GM10248 (cell line): ENCODE measurements around the gene DUSP2.

Experiments
- CTCF ChIA-PET: fragments of 300-600 bp; sonication (Branson Sonifier 250); formaldehyde crosslinking; extraction: SDS; loops from one replicate; lab custom pipeline; 2021; ENCODE audit warnings: antibody characterized with exemption; lab: Yijun Ruan, JAX
- POLR2A ChIA-PET: fragments of 350-650 bp; sonication (Branson Sonifier 250); formaldehyde crosslinking; extraction: SDS; loops from one replicate; lab custom pipeline; 2020; ENCODE audit warnings: antibody characterized with exemption; lab: Yijun Ruan, JAX
- DNase-seq: peaks from one replicate; pipeline ENCODE4 v3.0.0; 2012; ENCODE audit errors: extremely low spot score
- CTCF ChIP-seq: IDR thresholded peaks from 2 replicates; pipeline ENCODE4 v1.5.1; 2012; ENCODE audit warnings: mild to moderate bottlenecking, low read depth; ENCODE audit errors: extremely low read depth, missing control alignments, control extremely low read depth

The DUSP2 gene

GRCh38 chr2:96121414-96121813 lies 23.8 kb downstream of the DUSP2 start:
- ChIA-PET POLR2A (no interaction called here), CTCF (interaction anchor here (2.2 kb wide), 1 partner anchor 20 kb away, joined by 8 read pairs; no protein-coding TSS in a partner anchor)
- DNase-seq, result no peak
- no peak for TF ChIP-seq CTCF

GRCh38 chr2:96120991-96121390 lies 24.2 kb downstream of the DUSP2 start:
- CTCF ChIA-PET, result interaction anchor here (1.3 to 2.2 kb wide), 3 partner anchors 10 to 21 kb away, joined by 4 to 8 read pairs (median 4); no protein-coding TSS in a partner anchor
- POLR2A ChIA-PET, result no interaction called here

GRCh38 chr2:96120091-96120720 lies 25.0 kb downstream of the DUSP2 start:
- ChIA-PET POLR2A (no interaction called here), CTCF (interaction anchor here (1.3 to 4.6 kb wide), 4 partner anchors 10 to 54 kb away, joined by 4 to 39 read pairs (median 6); no protein-coding TSS in a partner anchor)
- no peak for TF ChIP-seq CTCF
- DNase-seq, result peak; percentile 52

More at GRCh38 chr2:96120991-96121390, 24.2 kb downstream of the DUSP2 start:
- DNase-seq, result no peak
- TF ChIP-seq CTCF, result no peak

GRCh38 chr2:96119389-96119751 lies 25.9 kb downstream of the DUSP2 start:
- no peak for TF ChIP-seq CTCF

GRCh38 chr2:96118698-96119388 lies 26.4 kb downstream of the DUSP2 start:
- ChIA-PET POLR2A (no interaction called here), CTCF (interaction anchor here (0.8 to 4.6 kb wide), 13 partner anchors 11 to 390 kb away, joined by 3 to 43 read pairs (median 11); partner anchors contain the start of gene ASTL)
- TF ChIP-seq CTCF, result no peak
- DNase-seq, result no peak

More at GRCh38 chr2:96119389-96119751, 25.9 kb downstream of the DUSP2 start:
- ChIA-PET POLR2A (no interaction called here), CTCF (interaction anchor here (1.5 to 4.6 kb wide), 6 partner anchors 14 to 390 kb away, joined by 3 to 39 read pairs (median 18); partner anchors contain the start of gene ASTL)
- no peak for DNase-seq
